HepG2 (cell line): Measurements from ENCODE around the gene CLIC4. TPM values are rescaled to one million over a fixed set of nuclear protein-coding genes. Genes with fewer than 3 reads are reported as not detected.

Experiments
- ATAC-seq: fragments of 200-7000 bp; cut with Tn5 transposase; 3 replicates; pipeline ENCODE4 v1.9.1; 2020; ENCODE audit warnings: mild to moderate bottlenecking, moderate library complexity
- BruUV-seq: library from RNA; stranded (reverse); fragments of 400-500 nt; replicated peaks from 2 replicates; lab custom pipeline; 2021; lab: Mats Ljungman, UMichigan
- CTCF ChIA-PET: fragments of 300-600 bp; formaldehyde crosslinking; extraction: SDS; loops from one replicate; lab custom pipeline; 2021; ENCODE audit warnings: low total read pairs, inconsistent platforms, low intra/inter-chr PET ratio; lab: Yijun Ruan, JAX
- POLR2A ChIA-PET: fragments of 350-600 bp; sonication (Branson Sonifier 250); formaldehyde crosslinking; loops from one replicate; lab custom pipeline; 2020; ENCODE audit warnings: antibody characterized with exemption, inconsistent platforms; lab: Yijun Ruan, JAX
- DNase-seq: peaks from one replicate; pipeline ENCODE4 v3.0.0-alpha.2; 2015; ENCODE audit warnings: low spot score
- FAIRE-seq: peaks from 3 replicates; lab custom pipeline; 2011; peaks lifted over from hg19 to GRCh38; lab: Jason Lieb, UNC
- H2AFZ ChIP-seq: one replicate; pipeline ENCODE4 v1.6.1; 2011; ENCODE audit warnings: low read length, inconsistent platforms
- H3K27ac ChIP-seq: fragments of 300-600 bp; 3 replicates; pipeline ENCODE4 v1.8.0; 2011; ENCODE audit warnings: mixed run types, mild to moderate bottlenecking, mixed read lengths, low read length, inconsistent platforms; ENCODE audit not compliant: insufficient read depth; ENCODE audit errors: extremely low read length
- H3K27me3 ChIP-seq, 2 experiments: fragments of 200-600 bp in 1 of 2; 2 replicates in 1 of 2; 3 replicates in 1 of 2; pipeline versions ENCODE4 v1.6.0 to v1.8.0; 2011; ENCODE audit warnings: low read length in 2 of 2, mild to moderate bottlenecking in 2 of 2, moderate library complexity in 2 of 2, inconsistent platforms in 1 of 2; ENCODE audit not compliant: insufficient read depth in 2 of 2, control insufficient read depth in 1 of 2
- H3K36me3 ChIP-seq, 2 experiments: fragments of 200-600 bp in 1 of 2; replicated peaks in 1 of 2; 2 replicates in 1 of 2; 3 replicates in 1 of 2; pipeline versions ENCODE4 v1.5.1 to v1.8.0; 2011; ENCODE audit warnings: low read length in 2 of 2, inconsistent platforms in 1 of 2; ENCODE audit not compliant: insufficient read depth in 2 of 2, control insufficient read depth in 1 of 2
- H3K4me1 ChIP-seq: 2 replicates; pipeline ENCODE4 v1.5.1; 2012; ENCODE audit warnings: low read length, inconsistent platforms; ENCODE audit not compliant: insufficient read depth
- H3K4me2 ChIP-seq: 2 replicates; pipeline ENCODE4 v1.6.0; 2011; ENCODE audit warnings: low read depth, low read length, inconsistent platforms
- H3K4me3 ChIP-seq, 3 experiments: fragments of 200-600 bp in 1 of 3; sonication (generic), shearing (Covaris generic) in 1 of 3; replicated peaks in 1 of 3; 2 replicates each; pipeline ENCODE4 v1.5.1; 2011 to 2016; ENCODE audit warnings: low read length in 3 of 3, inconsistent platforms in 2 of 3, low read depth in 2 of 3, mild to moderate bottlenecking in 2 of 3, control low read depth in 1 of 3, mixed read lengths in 1 of 3; ENCODE audit not compliant: insufficient read depth in 1 of 3
- H3K79me2 ChIP-seq: one replicate; pipeline ENCODE4 v1.6.1; 2011; ENCODE audit warnings: low read length, inconsistent platforms; ENCODE audit not compliant: insufficient read depth
- H3K9ac ChIP-seq: 2 replicates; pipeline ENCODE4 v1.6.0; 2011; ENCODE audit warnings: mild to moderate bottlenecking, low read depth, low read length, inconsistent platforms; ENCODE audit not compliant: insufficient read depth
- H3K9me3 ChIP-seq: 2 replicates; pipeline ENCODE4 v1.5.1; 2012; ENCODE audit warnings: mild to moderate bottlenecking, low read length
- H4K20me1 ChIP-seq: 2 replicates; pipeline ENCODE4 v1.6.0; 2011; ENCODE audit warnings: inconsistent platforms, mild to moderate bottlenecking, low read length, moderate library complexity; ENCODE audit not compliant: insufficient read depth
- ZNF207 ChIP-seq: fragments of 450-650 bp; IDR thresholded peaks from 2 replicates; pipeline ENCODE4 v1.6.1; 2016; ENCODE audit warnings: antibody characterized with exemption, borderline replicate concordance
- ZNF260 ChIP-seq: sonication (generic); formaldehyde crosslinking; IDR thresholded peaks from 2 replicates; pipeline ENCODE4 v1.4.0; 2020; ENCODE audit warnings: missing genetic modification reagents, low read depth, mild to moderate bottlenecking, borderline replicate concordance
- ZNF749 ChIP-seq: sonication (generic); formaldehyde crosslinking; IDR thresholded peaks from 2 replicates; pipeline ENCODE4 v1.8.0; 2022; ENCODE audit warnings: mild to moderate bottlenecking, missing genetic modification reagents, moderate library complexity, borderline replicate concordance
- WGBS: methylation state at CpG from one replicate; pipeline ENCODE4 v1.1.6; 2017; ENCODE audit warnings: low lambda C conversion rate; 5-methylcytosine and 5-hydroxymethylcytosine counted together
- in situ Hi-C: cut with HindIII; loops from 2 replicates; pipeline ENCODE4 v1.10.0; 2017; ENCODE audit warnings: low pct_unique_long_range_greater_than_20kb; ENCODE audit not compliant: extremely low pct_ligation_motif_present
- intact Hi-C: fragments of 100-400 bp; cut with micrococcal nuclease; formaldehyde crosslinking; loops from one replicate; pipeline ENCODE4 v1.10.0; 2022; ENCODE audit not compliant: unreplicated experiment
- polyA plus RNA-seq, 8 experiments: library from polyadenylated mRNA; depleted of rRNA in 3 of 8; stranded (reverse) in 7 of 8; unstranded in 1 of 8; fragments of >200 nt; fragmentation: Illumina TruSeq in 4 of 8; extraction: Trizol in 4 of 8; gene quantifications; 2 replicates each; pipeline versions ENCODE4 v1.2.1 to v1.2.3, GENCODE V29; 2011 to 2016; ENCODE audit warnings: low read depth in 4 of 8, missing spikeins in 1 of 8, mixed read lengths in 1 of 8; ENCODE audit not compliant: insufficient read depth in 1 of 8
- total RNA-seq, 5 experiments: library from RNA; depleted of rRNA; stranded (reverse); fragments of >200 nt; fragmentation: Illumina TruSeq; extraction: Trizol; gene quantifications; 2 replicates each; pipeline ENCODE4 v1.2.3, GENCODE V29; 2016; ENCODE audit warnings: low read depth in 1 of 5
- TF ChIP-seq, protein P1 (sequence below): IDR thresholded peaks from 2 replicates; pipeline ENCODE4 v1.4.0; 2020; ENCODE audit warnings: mild to moderate bottlenecking, missing genetic modification reagents

The CLIC4 gene
- total and polyA plus RNA-seq, 2 of the 13 experiments (the other 11 are each of a cell fraction or from before 2014, with no cell fraction given): 23.3 to 77.4 TPM

DNA sequence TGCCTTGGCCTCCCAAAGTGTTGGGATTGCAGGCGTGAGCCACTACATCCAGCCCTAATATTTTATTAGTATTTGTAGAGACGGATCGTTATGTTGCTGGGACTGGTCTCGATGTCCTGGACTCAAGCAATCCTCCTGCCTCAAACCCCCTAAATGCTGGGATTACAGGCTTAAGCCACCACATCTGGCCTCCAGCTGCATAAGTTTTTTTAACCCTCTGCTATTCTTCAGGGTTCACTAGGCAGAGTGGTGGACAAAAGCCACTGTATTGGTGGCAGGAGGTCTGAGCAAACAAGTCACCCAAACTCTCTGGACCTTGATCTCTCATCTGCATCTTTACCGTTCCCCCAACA is 10.1 kb upstream of the CLIC4 start:
- H3K4me2 ChIP-seq: peak overlapping the region; percentile 71
- H3K9ac ChIP-seq: no peak overlapping the region
- intact Hi-C loops: no loop called here
- CTCF ChIA-PET: no interaction called here
- DNase-seq (no peak), ATAC-seq (0 out of 3 replicates have a peak, but pooled peaks have one; percentile 14), FAIRE-seq (no peak)
- WGBS: 42% methylated on average over 5 of the region's 5 CpGs
- no peak overlapping the region for H2AFZ ChIP-seq
- no peaks in the 10 kb centered on the region for H4K20me1 ChIP-seq
- no peaks in the 10 kb centered on the region for H3K9me3 ChIP-seq
- in situ Hi-C loops: no loop called here
- H3K27ac ChIP-seq: no peak overlapping the region
- no peaks in the 10 kb centered on the region for H3K36me3 ChIP-seq
- H3K79me2 ChIP-seq: no peaks in the 10 kb centered on the region
- no TSS peak for BruUV-seq
- H3K27me3 ChIP-seq: no peaks in the 10 kb centered on the region
- POLR2A ChIA-PET: interaction anchor here (1.5 to 2.5 kb wide), 2 partner anchors 10 kb away, joined by 6 to 11 read pairs; partner anchors contain the start of gene CLIC4
- TF ChIP-seq ZNF207 (no peak), ZNF260 (no peak), ZNF749 (CRISPR knock-in tag) (no peak)
- TF ChIP-seq, protein P1, sequence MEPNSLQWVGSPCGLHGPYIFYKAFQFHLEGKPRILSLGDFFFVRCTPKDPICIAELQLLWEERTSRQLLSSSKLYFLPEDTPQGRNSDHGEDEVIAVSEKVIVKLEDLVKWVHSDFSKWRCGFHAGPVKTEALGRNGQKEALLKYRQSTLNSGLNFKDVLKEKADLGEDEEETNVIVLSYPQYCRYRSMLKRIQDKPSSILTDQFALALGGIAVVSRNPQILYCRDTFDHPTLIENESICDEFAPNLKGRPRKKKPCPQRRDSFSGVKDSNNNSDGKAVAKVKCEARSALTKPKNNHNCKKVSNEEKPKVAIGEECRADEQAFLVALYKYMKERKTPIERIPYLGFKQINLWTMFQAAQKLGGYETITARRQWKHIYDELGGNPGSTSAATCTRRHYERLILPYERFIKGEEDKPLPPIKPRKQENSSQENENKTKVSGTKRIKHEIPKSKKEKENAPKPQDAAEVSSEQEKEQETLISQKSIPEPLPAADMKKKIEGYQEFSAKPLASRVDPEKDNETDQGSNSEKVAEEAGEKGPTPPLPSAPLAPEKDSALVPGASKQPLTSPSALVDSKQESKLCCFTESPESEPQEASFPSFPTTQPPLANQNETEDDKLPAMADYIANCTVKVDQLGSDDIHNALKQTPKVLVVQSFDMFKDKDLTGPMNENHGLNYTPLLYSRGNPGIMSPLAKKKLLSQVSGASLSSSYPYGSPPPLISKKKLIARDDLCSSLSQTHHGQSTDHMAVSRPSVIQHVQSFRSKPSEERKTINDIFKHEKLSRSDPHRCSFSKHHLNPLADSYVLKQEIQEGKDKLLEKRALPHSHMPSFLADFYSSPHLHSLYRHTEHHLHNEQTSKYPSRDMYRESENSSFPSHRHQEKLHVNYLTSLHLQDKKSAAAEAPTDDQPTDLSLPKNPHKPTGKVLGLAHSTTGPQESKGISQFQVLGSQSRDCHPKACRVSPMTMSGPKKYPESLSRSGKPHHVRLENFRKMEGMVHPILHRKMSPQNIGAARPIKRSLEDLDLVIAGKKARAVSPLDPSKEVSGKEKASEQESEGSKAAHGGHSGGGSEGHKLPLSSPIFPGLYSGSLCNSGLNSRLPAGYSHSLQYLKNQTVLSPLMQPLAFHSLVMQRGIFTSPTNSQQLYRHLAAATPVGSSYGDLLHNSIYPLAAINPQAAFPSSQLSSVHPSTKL (CRISPR knock-in tag): peak; percentile 8; the same call in 1 of the 2 replicates
- peaks cover 52% of the 10 kb centered on the region for H3K4me1 ChIP-seq
- H3K4me3 ChIP-seq: peak overlapping the region in 1 of 3 experiments; percentile 37; a peak in 1 of 6 replicates
